B cell (primary cell): Measurements from ENCODE around the gene SNX14.
"Not testable (repeated sequence)": the region's sequence is repeated elsewhere in the genome, so short reads cannot be mapped to it uniquely, and the experiment has no call there.

Experiments used
- EZH2 ChIP-seq: IDR thresholded peaks from 2 replicates; pipeline ENCODE4 v1.6.1; 2012; ENCODE audit warnings: borderline replicate concordance, low read depth, mild to moderate bottlenecking, moderate library complexity, low read length; ENCODE audit not compliant: insufficient read depth, poor library complexity, severe bottlenecking
- TF ChIP-seq, protein P1 (sequence below): fragments of 200-600 bp; IDR thresholded peaks from one replicate; pipeline ENCODE4 v1.8.0; 2022; ENCODE audit warnings: antibody characterized with exemption, mild to moderate bottlenecking

DNA sequence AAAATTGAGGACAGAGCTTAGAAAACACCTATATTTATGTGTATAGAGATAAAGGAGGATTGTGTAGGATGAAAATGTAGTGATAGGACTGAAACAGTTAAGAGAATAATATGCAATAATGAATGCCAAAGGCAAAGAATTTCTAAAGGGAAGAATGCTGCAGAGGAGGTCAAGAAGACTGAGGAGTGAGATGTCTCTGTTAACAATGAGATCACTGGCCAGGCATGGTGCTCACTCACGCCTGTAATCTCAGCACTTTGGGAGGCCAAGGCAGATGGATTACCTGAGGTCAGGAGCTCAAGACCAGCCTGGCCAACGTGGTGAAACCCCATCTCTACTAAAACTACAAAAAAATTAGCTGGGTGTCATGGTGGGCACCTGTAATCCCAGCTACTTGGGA lies 69.4 kb downstream of the SNX14 start:
- TF ChIP-seq, protein P1, sequence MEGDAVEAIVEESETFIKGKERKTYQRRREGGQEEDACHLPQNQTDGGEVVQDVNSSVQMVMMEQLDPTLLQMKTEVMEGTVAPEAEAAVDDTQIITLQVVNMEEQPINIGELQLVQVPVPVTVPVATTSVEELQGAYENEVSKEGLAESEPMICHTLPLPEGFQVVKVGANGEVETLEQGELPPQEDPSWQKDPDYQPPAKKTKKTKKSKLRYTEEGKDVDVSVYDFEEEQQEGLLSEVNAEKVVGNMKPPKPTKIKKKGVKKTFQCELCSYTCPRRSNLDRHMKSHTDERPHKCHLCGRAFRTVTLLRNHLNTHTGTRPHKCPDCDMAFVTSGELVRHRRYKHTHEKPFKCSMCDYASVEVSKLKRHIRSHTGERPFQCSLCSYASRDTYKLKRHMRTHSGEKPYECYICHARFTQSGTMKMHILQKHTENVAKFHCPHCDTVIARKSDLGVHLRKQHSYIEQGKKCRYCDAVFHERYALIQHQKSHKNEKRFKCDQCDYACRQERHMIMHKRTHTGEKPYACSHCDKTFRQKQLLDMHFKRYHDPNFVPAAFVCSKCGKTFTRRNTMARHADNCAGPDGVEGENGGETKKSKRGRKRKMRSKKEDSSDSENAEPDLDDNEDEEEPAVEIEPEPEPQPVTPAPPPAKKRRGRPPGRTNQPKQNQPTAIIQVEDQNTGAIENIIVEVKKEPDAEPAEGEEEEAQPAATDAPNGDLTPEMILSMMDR: not testable (repeated sequence)
- TF ChIP-seq EZH2: not testable (repeated sequence)
